Lower leg skin (tissue), 4 donors: ENCODE data around the gene UPK1B. TPM values are rescaled to one million over a fixed set of nuclear protein-coding genes. Genes with fewer than 3 reads are reported as not detected.

Experiments used
- DNase-seq, 2 donors: peaks; one replicate each; pipeline ENCODE4 v3.0.0-alpha.2; 2019; ENCODE audit warnings: low spot score in 2 of 2
- H3K4me3 ChIP-seq: fragments of 200-600 bp; sonication (generic); 2 replicates; pipeline ENCODE4 v1.5.1; 2017; ENCODE audit warnings: mild to moderate bottlenecking, low read depth; ENCODE audit not compliant: poor library complexity, severe bottlenecking
- POLR2A ChIP-seq, 2 donors: fragments of 450-650 bp; IDR thresholded peaks; one replicate each; pipeline ENCODE4 v1.6.1; 2016 to 2017; ENCODE audit warnings: antibody characterized with exemption in 2 of 2, mild to moderate bottlenecking in 1 of 2, moderate library complexity in 1 of 2
- WGBS, 2 donors: methylation state at CpG; one replicate each; pipeline ENCODE4 v1.1.5; 2018; 5-methylcytosine and 5-hydroxymethylcytosine counted together
- intact Hi-C: fragments of 100-400 bp; cut with DNase I; formaldehyde crosslinking; loops from one replicate; pipeline ENCODE4 v1.15.0; 2023; ENCODE audit warnings: low total_unique reads
- total RNA-seq, 4 donors: library from RNA; depleted of rRNA; stranded (reverse); fragments of >200 nt; gene quantifications; one replicate each; pipeline ENCODE4 v1.1.0, GENCODE V29; 2016
- TF ChIP-seq, protein P1 (sequence below), 3 donors: fragments of 450-650 bp; IDR thresholded peaks; one replicate each; pipeline ENCODE4 v1.5.1; 2016; ENCODE audit warnings: antibody characterized with exemption in 3 of 3, mild to moderate bottlenecking in 3 of 3, moderate library complexity in 2 of 3

The UPK1B gene
- total RNA-seq, 4 donors from 2014 or later = 0.15 to 2.5 (median 1.8) TPM

DNA sequence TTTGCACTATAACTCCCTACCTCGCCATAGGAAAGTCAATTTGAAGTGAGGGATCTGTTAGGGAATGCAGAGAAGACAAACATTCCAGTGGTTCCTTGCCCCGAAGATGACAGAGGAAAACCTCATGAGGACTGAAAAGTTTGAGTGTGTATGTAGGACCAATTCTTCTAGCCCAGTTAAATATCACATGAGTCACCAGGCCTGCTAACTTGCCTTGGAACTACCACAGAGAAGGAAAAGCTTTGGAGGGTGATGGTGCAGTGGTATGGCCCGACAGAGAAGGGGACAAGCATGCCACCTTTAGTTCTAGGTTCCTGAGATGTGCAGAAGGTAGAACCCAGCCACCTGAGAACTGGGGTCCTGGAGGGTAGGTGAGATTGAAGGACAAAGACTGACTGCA is 2.6 kb upstream of the UPK1B start:
- TF ChIP-seq POLR2A (IDR thresholded peaks at IDR 0.05) = no peak
- TF ChIP-seq, protein P1, sequence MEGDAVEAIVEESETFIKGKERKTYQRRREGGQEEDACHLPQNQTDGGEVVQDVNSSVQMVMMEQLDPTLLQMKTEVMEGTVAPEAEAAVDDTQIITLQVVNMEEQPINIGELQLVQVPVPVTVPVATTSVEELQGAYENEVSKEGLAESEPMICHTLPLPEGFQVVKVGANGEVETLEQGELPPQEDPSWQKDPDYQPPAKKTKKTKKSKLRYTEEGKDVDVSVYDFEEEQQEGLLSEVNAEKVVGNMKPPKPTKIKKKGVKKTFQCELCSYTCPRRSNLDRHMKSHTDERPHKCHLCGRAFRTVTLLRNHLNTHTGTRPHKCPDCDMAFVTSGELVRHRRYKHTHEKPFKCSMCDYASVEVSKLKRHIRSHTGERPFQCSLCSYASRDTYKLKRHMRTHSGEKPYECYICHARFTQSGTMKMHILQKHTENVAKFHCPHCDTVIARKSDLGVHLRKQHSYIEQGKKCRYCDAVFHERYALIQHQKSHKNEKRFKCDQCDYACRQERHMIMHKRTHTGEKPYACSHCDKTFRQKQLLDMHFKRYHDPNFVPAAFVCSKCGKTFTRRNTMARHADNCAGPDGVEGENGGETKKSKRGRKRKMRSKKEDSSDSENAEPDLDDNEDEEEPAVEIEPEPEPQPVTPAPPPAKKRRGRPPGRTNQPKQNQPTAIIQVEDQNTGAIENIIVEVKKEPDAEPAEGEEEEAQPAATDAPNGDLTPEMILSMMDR (IDR thresholded peaks at IDR 0.05) = no peak
- DNase-seq = no peak
- 78 to 87% methylated on average over 3 of the region's 3 CpGs for WGBS, 2 donors
- no peak overlapping the region for H3K4me3 ChIP-seq
- intact Hi-C loops = no loop called here

DNA sequence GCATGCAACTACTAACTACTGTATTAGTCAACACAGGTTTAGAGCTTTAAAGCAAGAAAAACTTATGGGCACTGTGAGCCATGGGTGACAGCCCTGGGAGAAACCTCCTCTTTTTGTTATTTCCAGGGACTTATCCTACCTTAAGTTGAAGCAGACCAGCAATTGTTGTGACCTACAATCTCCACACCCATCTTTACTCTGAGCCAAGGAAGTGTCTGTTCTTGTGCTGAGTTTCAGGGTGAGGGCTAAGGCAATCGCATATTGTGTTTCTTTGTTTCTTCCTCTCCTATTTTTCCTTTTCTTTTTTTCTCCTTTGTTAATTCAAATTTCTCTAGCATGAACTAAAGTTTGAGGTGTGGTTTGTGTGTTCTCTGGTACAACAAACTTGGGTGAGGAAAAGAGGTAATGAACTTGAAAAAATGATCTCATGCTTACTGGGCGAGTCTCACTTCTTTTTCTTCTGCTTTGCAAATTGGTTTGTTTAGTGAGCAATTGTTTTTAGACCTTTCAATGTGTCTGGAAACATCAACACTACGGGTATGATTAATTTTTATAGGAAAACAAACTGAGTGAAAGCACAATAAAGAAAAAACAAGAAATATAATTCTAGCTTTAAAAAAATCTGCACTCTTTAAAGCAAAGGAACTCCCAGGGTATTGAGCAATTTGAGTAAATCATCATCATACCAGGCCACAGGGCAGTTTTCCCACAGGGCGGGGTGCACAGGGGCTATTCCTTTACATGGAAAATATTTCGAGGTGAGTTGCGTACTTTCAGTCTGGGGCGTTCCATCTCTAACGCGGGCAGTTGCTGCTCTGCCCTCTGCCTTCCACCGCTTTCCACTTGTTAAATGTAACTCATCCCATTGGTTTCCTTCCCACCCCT is 2.7 kb downstream of the UPK1B start:
- TF ChIP-seq, protein P1 (IDR thresholded peaks at IDR 0.05) = no peak
- TF ChIP-seq POLR2A (IDR thresholded peaks at IDR 0.05) = no peak
- no peak overlapping the region for H3K4me3 ChIP-seq
- intact Hi-C loops = no loop called here
- WGBS, 2 donors = 67 to 68% methylated on average over 10 of the region's 10 CpGs
- no peak for DNase-seq

DNA sequence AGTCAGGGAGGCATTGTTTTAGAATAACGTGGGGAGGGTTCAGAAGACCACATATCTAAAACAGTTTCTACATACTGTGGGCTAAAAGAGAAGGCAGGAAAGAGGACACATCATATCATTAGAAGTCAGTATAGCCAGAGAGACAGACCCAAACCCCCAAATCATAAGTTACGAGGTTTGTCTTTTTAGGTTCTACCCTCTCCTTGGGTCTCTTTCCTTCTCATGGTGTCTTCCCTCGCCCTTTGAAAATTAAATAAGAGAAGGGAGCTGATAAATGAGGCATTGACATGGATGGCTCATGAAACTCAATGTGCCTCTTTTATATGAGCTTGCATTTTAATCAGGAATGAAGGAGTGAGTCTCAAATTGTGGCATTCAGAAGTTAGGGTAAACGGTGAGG is 3.4 kb downstream of the UPK1B start:
- 75 to 80% methylated on average over 4 of the region's 4 CpGs for WGBS, 2 donors
- H3K4me3 ChIP-seq = no peak overlapping the region
- no peak for DNase-seq
- intact Hi-C loops = no loop called here
- no peak for TF ChIP-seq POLR2A (IDR thresholded peaks at IDR 0.05)
- TF ChIP-seq, protein P1 (IDR thresholded peaks at IDR 0.05) = no peak

DNA sequence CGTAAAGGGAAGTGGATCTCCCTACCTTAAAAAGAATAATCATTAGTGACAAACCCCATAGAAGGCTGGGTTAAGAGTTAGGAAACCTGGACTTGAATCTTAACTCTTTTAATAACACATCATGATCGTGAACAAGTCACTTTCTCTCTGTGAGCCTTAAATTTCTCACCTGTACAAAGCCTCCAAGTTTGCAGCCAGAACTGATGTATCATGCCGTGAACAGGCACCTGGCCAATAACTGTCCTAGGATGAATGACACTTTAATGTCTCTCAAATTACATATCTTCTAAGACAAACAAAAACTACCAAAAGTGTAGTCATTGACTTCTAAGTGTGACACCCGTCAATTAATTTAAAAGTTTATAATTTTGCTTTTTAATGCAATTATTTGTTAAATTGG is 3.9 kb downstream of the UPK1B start:
- intact Hi-C loops = no loop called here
- no peak for TF ChIP-seq POLR2A (IDR thresholded peaks at IDR 0.05)
- TF ChIP-seq, protein P1 (IDR thresholded peaks at IDR 0.05) = no peak
- WGBS, 2 donors = 57 to 66% methylated on average over 4 of the region's 4 CpGs
- DNase-seq = no peak
- H3K4me3 ChIP-seq = no peak overlapping the region

DNA sequence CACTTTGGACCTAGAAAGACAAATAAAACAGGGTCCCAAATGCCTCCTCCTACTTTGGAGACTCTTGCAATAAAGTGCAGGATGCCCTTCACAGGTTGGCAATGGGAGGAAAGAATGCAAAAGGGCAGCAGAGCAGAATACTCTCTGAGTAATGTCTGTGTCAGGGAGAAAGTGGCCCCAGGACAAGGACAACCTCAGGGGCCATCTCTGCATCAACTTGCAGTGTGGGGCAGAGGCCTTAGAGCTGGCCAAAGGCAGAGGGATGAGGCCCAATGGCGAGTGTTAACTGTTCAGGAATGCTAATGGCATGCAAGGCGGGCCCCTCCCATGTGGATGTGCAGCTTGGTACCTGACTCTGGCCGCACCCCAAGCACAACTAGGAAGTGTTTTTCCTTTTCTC is 8.4 kb downstream of the UPK1B start:
- 47 to 57% methylated on average over 3 of the region's 3 CpGs for WGBS, 2 donors
- intact Hi-C loops = no loop called here
- H3K4me3 ChIP-seq = no peak overlapping the region
- TF ChIP-seq, protein P1 (IDR thresholded peaks at IDR 0.05) = no peak
- no peak for TF ChIP-seq POLR2A (IDR thresholded peaks at IDR 0.05)
- no peak for DNase-seq
